ENCODE measurements around the gene SEMA3A. TPM values are rescaled to one million over a fixed set of nuclear protein-coding genes. Genes with fewer than 3 reads are reported as not detected.

SEMA3A gene
- total and polyA plus RNA-seq, 2 of the 13 experiments (the other 11 are each of a cell fraction or from before 2014, with no cell fraction given), result 0.29 to 1.2 TPM

DNA sequence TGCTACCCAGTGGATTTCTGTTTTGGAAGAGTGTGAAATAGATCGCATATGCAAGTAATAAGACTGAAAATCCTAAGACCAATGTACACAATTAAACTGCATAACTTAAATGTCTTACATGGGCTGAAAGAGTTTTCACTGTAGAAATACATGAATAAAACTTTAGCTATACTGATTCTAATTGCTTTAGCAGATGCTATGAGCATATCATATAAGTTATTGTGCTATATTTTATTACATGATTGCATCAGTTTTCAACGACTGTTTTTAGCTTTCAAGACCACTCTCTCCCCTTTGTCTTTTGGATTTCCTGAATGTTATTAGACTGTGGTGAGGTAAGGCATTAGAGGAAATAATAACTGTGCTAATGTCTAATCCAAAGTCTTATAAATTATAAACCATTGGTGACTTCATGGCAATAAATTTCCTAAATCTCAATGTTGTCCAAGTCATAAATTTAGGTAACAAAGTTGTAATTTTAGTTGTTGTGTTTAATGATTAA lies 124.5 kb downstream of the SEMA3A start (continued):
- TF ChIP-seq, protein P1, sequence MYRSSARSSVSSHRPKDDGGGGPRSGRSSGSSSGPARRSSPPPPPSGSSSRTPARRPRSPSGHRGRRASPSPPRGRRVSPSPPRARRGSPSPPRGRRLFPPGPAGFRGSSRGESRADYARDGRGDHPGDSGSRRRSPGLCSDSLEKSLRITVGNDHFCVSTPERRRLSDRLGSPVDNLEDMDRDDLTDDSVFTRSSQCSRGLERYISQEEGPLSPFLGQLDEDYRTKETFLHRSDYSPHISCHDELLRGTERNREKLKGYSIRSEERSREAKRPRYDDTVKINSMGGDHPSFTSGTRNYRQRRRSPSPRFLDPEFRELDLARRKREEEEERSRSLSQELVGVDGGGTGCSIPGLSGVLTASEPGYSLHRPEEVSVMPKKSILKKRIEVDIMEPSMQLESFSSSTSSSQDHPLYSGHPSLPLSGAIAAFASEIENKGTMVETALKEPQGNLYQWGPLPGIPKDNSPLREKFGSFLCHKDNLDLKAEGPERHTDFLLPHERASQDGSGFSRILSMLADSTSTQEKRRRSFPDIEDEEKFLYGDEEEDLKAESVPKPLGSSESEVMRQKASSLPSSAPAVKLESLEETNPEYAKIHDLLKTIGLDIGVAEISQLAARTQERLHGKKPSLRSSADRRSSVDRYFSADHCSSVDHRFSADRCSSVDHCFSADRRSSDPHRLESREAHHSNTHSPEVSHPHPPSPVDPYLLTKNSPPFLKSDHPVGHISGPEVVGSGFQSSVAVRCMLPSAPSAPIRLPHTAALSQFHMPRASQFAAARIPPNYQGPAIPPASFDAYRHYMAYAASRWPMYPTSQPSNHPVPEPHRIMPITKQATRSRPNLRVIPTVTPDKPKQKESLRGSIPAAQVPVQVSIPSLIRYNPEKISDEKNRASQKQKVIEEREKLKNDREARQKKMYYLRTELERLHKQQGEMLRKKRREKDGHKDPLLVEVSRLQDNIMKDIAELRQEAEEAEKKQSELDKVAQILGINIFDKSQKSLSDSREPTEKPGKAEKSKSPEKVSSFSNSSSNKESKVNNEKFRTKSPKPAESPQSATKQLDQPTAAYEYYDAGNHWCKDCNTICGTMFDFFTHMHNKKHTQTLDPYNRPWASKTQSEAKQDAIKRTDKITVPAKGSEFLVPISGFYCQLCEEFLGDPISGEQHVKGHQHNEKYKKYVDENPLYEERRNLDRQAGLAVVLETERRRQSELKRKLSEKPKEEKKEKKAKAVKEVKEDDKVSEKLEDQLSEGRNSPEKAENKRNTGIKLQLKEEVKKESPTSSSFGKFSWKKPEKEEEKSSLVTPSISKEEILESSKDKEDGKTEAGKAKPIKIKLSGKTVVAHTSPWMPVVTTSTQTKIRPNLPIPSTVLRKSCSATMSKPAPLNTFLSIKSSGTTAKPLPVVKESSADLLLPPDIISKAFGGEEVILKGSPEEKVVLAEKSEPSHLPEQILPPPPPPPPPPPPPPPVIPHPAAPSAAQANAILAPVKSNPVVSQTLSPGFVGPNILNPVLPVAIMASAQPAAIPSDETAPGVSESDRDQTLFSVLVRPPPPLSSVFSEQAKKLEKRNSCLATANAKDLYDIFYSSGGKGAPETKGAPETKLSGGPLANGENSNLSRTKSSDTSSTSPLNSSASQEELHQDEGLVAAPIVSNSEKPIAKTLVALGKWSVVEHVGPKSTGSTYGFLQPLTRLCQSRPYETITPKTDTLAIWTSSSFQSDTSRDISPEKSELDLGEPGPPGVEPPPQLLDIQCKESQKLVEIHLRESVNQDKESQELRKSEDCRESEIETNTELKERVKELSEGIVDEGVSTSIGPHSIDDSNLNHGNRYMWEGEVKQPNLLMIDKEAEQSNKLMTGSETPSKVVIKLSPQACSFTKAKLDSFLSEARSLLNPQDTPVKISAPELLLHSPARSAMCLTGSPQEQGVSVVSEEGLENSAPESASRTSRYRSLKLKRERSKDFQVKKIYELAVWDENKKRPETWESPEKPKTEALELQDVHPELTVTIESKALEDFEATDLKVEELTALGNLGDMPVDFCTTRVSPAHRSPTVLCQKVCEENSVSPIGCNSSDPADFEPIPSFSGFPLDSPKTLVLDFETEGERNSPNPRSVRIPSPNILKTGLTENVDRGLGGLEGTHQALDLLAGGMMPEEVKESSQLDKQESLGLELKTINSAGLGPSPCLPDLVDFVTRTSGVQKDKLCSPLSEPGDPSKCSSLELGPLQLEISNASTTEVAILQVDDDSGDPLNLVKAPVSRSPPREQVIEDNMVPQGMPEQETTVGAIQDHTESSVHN (CRISPR knock-in tag; IDR thresholded peaks at IDR 0.05), result no peak
- TF ChIP-seq PHF8 (CRISPR knock-in tag; IDR thresholded peaks at IDR 0.05) (no peak), MAFK (conservative IDR thresholded peaks at IDR 0.05 in 1 of 2, IDR thresholded peaks at IDR 0.05 in 1 of 2; ENCODE audit: low read length in 2 of 2) (no peak), SMC3 (IDR thresholded peaks at IDR 0.05; ENCODE audit: low read length) (no peak), NFE2 (CRISPR knock-in tag; IDR thresholded peaks at IDR 0.05) (no peak), RBM22 (optimal IDR thresholded peaks at IDR 0.05; ENCODE audit: low read length) (no peak)
- TF ChIP-seq, protein P2, sequence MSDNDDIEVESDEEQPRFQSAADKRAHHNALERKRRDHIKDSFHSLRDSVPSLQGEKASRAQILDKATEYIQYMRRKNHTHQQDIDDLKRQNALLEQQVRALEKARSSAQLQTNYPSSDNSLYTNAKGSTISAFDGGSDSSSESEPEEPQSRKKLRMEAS (IDR thresholded peaks at IDR 0.05), result no peak
- TF ChIP-seq, protein P3, sequence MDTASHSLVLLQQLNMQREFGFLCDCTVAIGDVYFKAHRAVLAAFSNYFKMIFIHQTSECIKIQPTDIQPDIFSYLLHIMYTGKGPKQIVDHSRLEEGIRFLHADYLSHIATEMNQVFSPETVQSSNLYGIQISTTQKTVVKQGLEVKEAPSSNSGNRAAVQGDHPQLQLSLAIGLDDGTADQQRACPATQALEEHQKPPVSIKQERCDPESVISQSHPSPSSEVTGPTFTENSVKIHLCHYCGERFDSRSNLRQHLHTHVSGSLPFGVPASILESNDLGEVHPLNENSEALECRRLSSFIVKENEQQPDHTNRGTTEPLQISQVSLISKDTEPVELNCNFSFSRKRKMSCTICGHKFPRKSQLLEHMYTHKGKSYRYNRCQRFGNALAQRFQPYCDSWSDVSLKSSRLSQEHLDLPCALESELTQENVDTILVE (CRISPR knock-in tag; IDR thresholded peaks at IDR 0.05), result no peak
